GM21528 (cell line): Measurements from ENCODE around the gene SCN3A.

Source experiments
- ATAC-seq: cut with Tn5 transposase; IDR thresholded peaks from one replicate; pipeline ENCODE4 v1.9.1; 2021; ENCODE audit warnings: mild to moderate bottlenecking, moderate library complexity; ENCODE audit not compliant: unreplicated experiment, low FRiP score

SCN3A gene

DNA sequence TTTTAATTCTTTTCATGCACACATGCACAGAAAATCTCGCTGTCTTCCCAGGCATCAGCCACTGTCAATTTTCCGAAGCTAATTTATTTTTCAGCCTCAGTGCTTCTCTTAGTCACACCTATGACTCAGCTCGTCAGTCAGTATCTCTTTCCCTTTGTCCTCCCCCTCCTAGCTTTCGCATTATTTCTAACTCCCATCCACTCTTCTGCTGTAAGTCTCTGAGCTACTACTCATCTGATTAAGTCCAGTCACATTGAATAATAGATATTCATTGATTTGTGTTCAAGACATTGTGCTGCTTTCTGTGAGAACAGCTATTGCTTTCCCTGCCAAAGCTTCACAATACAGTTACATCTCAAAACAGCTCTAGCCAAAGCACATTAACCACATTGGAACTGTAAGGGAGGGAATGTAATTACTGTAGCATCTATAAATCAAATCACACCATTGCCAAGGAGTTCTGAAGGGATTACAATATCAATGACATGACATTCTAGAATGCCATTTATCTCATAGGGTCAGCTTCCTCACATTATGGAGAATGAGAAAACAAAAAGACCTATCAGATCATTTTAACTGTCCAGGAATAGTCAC, 89.4 kb downstream of the SCN3A start:
- no peak for ATAC-seq

DNA sequence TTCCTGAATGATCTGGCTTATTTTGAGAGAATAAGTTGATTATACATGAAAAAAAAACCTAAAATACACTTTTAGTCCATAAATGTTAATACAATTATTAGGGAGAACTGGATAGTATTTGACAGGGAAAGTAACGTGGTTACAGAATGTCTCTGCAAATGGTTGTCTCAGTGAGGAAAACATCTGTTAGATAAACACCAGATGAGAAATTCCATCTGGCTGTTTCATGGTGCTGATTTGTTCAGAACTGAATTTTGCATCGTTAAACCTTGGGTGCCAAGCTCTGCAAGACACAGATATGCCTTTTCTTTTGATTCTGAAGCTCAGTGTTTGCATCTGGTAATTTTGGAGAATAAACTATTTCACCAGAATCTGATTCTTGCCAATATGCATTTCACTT, 90.4 kb downstream of the SCN3A start:
- ATAC-seq, result no peak

DNA sequence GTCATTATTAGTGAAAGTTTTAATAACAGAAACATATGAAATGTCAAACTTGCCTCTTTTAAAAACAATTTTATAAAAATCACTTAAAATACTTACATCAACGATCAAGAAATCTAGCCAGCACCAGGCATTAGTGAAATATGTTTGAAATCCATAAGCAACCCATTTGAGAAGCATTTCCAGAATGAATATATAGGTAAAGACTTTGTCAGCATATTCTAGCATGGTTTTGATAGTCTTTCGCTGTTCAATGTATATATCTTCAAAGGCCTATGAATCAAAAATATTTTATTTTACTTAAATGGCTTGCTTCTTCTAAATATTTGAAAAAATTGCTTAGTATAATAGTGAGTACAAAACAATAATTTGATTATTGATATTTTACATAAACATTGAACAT, 91.1 kb downstream of the SCN3A start:
- no peak for ATAC-seq

DNA sequence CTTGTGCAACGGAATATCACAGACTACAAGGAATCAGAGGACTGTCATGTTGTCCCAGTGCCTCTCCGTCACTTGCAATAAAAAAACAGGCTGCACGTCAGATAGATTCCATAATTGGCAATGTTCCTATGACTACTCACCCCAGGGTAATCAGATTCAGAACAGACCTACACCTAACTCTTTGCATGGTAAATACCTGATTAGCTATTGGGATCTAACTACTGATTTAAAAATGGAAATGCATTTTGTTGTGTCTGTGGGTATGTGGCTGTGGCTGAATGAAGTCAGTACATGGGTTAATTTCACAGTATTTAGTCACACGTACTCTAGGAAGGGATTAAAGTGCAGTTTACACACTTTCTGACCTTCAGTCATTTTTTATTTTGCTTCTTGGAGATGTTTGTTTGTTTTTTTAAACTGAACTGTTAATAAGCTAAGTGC, 91.7 kb downstream of the SCN3A start:
- ATAC-seq, result no peak

DNA sequence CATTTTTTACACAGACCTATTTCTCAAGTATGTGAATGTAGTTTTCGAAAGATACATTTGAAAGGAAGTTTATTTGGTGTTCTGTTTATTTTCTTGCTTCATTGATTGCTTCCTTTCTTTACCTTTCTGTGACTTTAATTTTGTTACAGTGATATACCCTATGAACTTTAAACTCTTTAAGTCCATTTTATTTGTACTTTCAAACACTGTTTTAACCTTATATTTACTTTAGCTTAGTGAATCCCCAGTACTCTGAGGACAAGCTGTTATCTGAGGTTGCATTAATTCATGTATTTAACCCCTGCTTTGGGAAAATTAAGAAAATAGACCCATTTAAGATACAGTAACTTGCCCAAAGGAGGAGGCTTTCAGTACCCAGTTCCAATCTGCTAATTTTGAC, 93.5 kb downstream of the SCN3A start:
- no peak for ATAC-seq

DNA sequence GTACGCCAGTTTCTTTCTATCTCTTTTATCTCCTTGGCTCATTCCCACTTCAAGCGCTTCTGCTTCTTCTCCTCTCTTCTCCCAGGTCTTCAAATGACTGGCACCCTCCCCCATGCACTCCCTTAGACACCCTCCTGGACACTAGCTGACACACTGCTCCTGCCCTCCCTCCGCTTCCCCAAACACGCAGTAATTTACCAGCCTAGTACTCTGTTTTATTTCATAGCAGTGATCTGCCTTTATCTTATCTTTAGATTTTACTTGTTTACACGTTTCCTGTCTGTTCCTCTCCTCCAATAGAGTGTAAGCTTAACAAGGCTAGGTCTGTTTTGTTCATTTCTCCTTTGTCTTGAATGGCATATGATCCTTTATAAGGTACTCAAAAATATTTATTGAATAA, 93.9 kb downstream of the SCN3A start:
- ATAC-seq, result no peak

DNA sequence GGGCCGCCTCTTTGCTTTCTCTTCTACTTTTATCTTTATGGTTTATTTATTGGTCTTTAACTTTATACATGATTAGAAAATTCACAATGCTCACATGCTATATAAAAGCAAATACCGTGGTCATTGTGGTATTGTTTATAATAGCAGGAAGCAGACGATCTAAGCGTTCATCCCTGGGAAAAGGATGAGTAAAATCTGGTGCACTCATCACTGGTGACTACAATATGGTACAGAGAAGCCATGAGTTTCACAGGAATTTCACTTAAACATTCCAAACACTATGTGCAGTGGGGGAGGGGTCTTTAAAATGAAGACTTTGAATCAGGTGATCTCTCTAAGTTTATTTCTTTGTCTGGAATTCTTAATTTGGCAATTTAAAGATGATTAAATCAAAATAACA, 97.9 kb downstream of the SCN3A start:
- ATAC-seq, result no peak

DNA sequence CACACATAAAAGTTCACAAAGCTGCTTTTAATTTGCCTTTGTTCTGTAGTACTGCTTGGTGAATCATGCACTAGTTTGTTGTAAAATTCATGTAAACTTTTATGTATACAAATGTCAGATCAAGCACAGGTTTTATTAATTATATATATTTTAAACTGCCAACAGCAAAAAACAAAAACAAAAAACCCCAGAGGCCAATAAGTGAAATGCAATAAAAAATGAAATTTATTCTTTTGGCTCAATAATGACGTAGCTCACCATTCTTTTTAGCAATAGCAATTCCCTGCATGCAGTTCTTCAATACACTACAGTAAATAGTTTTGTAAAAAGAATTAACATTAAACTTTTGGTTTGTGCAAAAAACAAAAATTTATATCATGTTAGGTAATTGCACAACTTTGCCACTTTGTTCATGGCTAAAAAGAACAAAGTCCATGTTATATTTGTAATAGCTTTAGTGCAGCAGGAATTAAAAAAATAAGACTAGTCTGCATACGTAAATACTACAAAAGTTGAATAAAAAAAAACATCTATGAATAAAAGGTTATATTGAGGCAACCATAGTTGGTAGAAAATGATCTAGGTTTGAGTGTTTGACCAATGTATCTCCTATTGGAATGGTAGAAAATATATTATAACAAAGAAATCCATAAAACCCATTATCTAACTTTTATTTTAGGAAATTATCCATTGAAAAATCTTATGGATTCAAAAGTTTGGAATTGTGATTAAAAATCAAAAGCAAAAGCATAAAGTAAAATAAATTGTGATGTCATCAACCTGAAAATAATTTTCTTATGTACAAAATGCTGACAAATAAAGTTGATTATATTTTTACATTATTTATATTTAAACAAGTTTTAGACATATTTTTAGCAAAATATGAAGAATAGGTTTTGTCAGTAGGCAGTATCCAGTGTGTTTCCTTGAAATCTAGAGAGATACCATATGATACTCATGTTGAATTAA, 115.6 kb downstream of the SCN3A start:
- no peak for ATAC-seq

DNA sequence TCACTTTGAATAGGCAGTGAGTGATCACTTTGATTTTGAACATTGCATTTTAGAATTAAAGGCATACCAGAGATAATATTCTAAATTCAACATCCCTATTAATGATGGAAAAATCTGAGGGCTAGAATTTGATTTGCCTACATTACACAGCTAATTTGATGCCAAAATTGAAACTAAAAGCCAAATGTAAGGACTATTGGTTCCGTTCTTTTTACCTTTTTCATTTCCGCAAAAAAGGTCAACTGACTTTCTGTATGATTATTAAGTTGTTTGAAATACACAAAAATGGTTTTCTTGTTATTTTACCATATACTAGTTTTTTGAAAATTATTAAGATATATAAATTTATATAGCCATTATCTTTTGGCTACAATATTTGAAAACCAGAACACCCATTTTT, 117.5 kb downstream of the SCN3A start:
- no peak for ATAC-seq

DNA sequence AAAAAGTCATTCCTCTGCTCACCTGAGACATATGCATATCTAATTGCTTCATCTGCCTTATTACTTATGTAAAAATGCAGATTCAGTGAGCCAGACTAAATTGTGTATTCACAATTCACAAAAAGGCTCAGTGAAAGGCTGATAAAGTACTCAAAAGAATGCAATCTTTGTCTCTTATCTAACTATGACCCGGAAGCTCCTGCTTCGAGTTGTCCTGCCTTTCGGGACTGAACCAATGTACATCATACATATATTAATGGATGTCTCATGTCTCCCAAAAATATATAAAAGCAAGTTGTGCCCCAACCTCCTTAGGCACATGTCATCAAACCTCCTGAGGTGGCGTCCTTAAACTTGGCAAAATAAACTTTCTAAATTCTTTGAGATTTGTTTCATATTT, 120.5 kb downstream of the SCN3A start:
- no peak for ATAC-seq

DNA sequence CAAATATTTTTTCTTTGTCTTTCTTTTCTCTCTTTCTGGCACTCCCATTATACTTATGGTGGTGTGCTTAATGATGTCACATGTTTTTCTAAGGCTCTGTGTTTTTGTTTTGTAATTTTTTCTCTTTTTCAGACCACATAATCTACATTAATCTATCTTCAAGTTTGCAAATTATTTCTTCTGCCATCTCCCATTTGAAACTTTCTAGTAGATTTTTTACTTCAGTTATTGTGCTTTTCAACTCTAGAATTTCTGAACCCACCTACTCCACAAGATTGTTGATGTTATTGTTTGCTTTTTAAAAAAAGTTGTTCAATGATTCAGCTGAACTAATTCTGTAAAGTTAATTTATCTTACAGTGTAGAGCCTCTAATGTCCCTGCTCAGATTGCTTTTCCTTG, 121.4 kb downstream of the SCN3A start:
- ATAC-seq, result no peak

DNA sequence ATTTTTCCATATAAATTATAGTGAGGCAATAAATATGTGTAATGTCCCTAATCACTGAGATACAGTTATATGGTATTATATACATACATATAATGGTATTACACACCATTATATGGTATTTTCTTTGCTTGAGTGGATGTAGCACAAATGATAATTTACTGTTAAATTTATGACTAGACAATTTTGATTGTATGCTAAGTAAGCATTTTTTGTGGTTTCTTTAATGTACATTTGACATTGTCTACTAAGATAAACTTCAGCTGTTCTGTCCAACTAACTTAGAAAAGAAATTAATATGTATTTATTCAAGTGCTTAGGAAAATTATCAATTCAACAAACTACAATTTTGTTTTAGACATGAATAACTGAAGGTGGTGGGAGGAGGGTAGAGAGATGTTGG, 122.6 kb downstream of the SCN3A start:
- no peak for ATAC-seq

DNA sequence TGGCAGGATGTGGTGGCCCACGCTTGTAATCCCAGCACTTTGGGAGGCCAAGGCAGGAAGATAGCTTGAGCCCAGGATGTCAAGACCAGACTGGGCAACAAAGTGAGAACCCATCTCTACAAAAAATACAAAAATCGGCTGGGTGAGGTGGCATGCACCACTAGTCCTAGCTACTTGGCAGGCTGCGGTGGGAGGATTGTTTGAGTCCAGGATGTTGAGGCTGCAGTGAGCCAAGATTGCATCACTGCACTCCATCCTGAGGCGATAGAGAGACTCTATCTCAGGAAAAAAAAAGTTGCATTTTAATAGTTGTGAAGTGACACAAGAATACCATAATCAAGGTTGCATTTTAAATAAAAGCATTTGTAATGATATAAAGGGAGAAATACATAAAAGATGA, 124.4 kb downstream of the SCN3A start:
- no peak for ATAC-seq

DNA sequence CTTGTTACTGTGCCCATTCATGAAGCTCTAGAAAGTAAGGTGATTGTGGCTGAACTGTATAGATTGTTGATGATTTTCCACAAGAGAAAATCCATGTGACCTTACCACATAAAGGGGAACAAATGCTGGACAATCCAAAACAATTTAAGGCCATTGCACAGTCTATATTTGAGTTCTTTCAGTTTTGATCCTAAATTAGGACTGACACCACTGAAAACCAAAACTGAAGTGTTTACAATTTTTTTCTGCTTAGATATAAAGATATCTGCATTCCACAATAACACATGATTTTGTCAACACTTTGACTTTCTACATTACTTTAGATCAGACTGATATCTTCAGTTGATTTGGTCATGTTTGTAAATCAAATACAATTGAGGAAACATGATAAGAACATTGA, 124.9 kb downstream of the SCN3A start:
- no peak for ATAC-seq

DNA sequence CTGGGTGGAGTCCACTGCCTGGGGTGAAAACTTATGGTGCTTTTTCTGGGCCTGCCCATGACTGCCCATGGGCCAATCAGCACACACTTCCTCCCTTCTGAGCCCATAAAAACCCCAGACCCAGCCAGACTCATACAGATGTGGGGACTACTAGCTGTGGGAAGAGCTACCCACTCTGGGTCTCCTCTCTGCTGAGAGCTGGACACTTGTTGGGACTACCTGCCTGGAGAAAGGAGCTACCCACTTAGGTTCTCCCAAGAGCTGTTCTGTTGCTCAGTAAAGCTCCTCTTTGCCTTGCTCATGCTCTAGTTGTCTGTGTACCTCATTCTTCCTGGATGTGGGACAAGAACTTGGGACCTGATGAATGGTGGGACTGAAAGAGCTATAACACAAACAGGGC, 129.0 kb downstream of the SCN3A start:
- ATAC-seq, result no peak

DNA sequence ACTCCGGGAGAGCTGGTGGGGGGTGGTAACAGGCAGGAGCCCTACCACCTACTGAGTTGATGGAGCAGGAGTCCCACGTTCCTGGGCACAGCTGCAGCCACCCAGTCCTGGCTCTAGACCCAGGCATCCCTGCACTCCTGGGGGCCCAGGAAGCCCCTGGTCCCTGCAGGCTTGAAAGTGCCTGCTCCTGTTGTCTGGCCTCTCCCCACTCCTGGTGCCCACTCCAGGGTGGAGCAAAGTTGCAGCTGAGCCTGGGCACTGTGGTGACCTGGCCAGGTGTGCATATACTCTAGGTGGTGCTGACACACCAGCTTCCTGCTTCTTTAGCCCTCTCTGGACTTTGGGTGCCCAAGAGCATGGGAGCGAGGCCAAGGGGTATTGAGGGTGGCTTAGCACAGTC, 129.5 kb downstream of the SCN3A start:
- ATAC-seq, result no peak

DNA sequence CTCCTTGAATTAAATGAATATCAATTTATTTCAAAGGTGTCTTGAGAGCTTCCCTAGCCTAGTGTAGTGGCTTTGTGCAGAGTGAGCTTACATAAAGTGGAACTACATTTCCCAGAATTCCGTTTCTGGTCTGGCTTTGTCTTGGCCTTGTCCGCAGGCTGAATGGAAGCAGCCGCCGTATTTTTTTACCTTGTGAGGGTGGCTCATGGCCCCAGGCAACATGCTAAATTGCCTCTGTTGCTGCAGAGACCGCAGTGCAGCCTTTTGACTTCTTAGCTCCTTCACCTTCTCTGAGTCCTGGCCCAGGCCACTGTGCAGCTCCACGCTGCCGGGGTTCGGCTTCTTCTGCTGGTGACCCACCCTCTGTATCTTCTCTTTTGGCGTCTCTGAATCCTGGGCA, 133.8 kb downstream of the SCN3A start:
- ATAC-seq, result no peak

DNA sequence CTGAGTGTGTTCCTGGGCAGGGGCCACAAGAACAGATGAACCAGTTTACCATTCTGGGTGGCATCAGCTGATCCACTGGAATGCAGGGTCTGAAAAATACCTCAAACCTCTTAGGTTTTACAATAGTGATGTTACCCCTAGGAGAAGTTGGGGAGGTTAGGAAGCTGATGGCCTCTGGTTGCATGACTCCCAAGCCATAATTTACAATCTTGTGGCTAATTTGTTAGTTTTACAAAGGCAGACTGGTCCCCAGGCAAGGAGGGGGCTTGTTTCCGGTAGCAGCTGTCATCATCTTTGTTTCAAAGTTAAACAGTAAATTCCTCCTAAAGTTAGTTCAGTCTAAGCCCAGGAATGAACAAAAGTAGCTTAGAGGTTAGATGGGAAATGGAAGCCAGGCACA, 134.7 kb downstream of the SCN3A start:
- ATAC-seq, result no peak

DNA sequence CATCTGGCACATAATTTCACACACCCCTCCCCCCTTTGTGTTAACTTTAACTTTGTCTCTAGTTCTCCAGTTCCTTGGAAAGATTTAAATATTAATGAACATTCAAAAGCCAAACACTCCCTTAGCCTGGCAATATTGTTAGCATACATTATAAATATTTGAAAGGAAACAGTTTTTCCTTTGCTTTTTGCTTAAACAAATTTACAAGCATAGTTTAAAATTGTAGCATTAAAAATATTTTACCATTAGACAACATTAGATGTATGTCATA, 135.4 kb downstream of the SCN3A start:
- ATAC-seq, result no peak

DNA sequence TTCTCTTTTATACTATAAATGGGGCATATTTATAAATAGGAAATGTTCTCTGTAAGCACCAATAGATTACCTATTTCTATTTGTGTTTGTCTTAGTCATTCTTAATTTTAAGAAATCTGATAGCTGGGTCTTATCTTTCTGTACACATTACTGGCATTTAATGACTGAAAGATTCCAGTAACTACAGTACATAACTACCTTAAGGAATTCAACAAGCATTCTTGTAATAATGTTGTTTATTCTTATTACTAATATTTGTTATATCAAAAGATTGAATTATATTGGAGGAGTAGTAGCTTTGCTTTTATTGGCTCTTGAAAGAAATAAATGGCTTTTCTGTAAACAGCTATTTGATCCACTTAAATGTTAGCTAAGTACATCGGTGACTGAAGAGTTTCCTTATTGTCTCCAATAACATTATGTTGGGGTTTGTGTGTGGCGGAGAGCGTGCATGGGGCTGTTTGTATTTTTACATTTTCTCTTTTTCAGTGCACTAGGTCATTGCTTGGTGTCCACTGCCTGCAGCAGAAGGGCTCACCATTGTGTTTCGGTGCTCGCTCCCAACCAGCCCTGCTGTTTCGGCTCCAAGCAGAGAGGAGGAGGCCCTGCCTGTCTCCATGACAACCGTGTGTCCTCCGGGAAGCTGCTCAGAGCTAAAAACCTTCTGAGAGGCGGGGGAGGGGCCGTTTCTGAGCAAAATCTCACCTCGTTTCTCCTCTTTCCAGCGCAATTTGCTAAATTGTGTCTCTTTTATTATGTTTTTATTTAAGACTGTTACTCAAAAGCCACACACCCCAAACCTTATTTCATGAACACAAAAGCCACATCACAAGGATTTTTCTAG, 136.0 kb downstream of the SCN3A start:
- no peak for ATAC-seq

DNA sequence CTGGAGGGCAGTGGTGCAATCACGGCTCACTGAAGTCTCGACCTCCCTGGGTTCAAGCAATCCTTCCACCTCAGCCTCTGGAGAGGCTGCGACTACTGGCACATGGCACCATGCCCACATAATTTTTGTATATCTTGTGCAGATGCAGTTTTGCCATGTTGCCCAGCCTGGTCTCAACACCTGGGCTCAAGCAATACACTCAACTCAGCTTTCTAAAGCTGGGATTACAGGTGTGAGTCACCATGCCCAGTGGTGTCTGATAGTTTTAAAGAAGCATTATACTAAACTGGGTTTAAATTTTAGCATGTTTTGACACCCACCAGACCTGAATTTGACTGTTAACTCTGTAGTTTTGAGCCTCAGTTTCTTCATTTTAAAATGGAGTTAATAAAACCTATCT, 139.1 kb downstream of the SCN3A start:
- no peak for ATAC-seq
